Muscle of leg (tissue), 9 donors: Measurements from ENCODE around the gene KCNS1. TPM values are rescaled to one million over a fixed set of nuclear protein-coding genes. Genes with fewer than 3 reads are reported as not detected.

Source experiments
- polyA plus RNA-seq, 8 donors: library from polyadenylated mRNA; unstranded; fragments of 120-200 nt; gene quantifications; one replicate each; pipeline versions ENCODE4 v1.2.1 to v1.2.3, GENCODE V29; 2013; ENCODE audit warnings: inconsistent platforms in 1 of 8, low replicate concordance in 1 of 8; ENCODE audit not compliant: insufficient read length in 8 of 8, insufficient read depth in 1 of 8
- total RNA-seq: library from RNA; stranded (reverse); fragments of 120-200 nt; gene quantifications from one replicate; pipeline ENCODE4 v1.2.4, GENCODE V29; 2013

The KCNS1 gene
- total and polyA plus RNA-seq, 9 donors, result 0.04 to 0.17 (median 0.09) TPM

Other genes with a start within 250 kb of the KCNS1 start
- gene YWHAB, start 215.4 kb downstream of the KCNS1 start, total RNA-seq, result 62.7 TPM
- 100 to 1,000 TPM in 7 of 8 donors, 10 to 100 TPM in 1; 85.3 to 129 (median 108) TPM for gene YWHAB, start 215.4 kb downstream of the KCNS1 start, polyA plus RNA-seq
- 5.3 TPM for gene PABPC1L, start 191.1 kb downstream of the KCNS1 start, total RNA-seq
- 10 to 100 TPM in 7 of 8 donors, 1 to 10 TPM in 1; 7.9 to 28.1 (median 16.5) TPM for gene PABPC1L, start 191.1 kb downstream of the KCNS1 start, polyA plus RNA-seq
- gene TOMM34, start 140.7 kb downstream of the KCNS1 start, total RNA-seq, result 9.7 TPM
- 10 to 100 TPM; 12.4 to 17.9 (median 14.8) TPM for gene TOMM34, start 140.7 kb downstream of the KCNS1 start, polyA plus RNA-seq
- gene STK4, start 134.6 kb downstream of the KCNS1 start, total RNA-seq, result 11.2 TPM
- 10 to 100 TPM in 1 of 8 donors, 1 to 10 TPM in 7; 7.7 to 11.7 (median 8.7) TPM for gene STK4, start 134.6 kb downstream of the KCNS1 start, polyA plus RNA-seq
- gene WFDC5, start 14.0 kb upstream of the KCNS1 start, total RNA-seq, result not detected
- under 1 TPM in 1 of 8 donors, not detected in 7; 0.32 TPM for gene WFDC5, start 14.0 kb upstream of the KCNS1 start, polyA plus RNA-seq
- gene WFDC12, start 23.3 kb upstream of the KCNS1 start, total RNA-seq, result not detected
- not detected for gene WFDC12, start 23.3 kb upstream of the KCNS1 start, polyA plus RNA-seq
- not detected for gene PI3, start 73.8 kb upstream of the KCNS1 start, total RNA-seq
- under 1 TPM in 3 of 8 donors, not detected in 5; 0.44 to 0.82 (median 0.71) TPM for gene PI3, start 73.8 kb upstream of the KCNS1 start, polyA plus RNA-seq
- not detected for gene SEMG1, start 105.9 kb upstream of the KCNS1 start, total RNA-seq
- not detected for gene SEMG1, start 105.9 kb upstream of the KCNS1 start, polyA plus RNA-seq
- not detected for gene SEMG2, start 120.2 kb upstream of the KCNS1 start, total RNA-seq
- gene SEMG2, start 120.2 kb upstream of the KCNS1 start, polyA plus RNA-seq, result under 1 TPM in 1 of 8 donors, not detected in 7; 0.06 TPM
- 0.13 TPM for gene SLPI, start 153.4 kb upstream of the KCNS1 start, total RNA-seq
- under 1 TPM in 5 of 8 donors, not detected in 3; 0.30 to 0.89 (median 0.54) TPM for gene SLPI, start 153.4 kb upstream of the KCNS1 start, polyA plus RNA-seq
- not detected for gene RBPJL, start 205.7 kb upstream of the KCNS1 start, total RNA-seq
- under 1 TPM in 1 of 8 donors, not detected in 7; 0.17 TPM for gene RBPJL, start 205.7 kb upstream of the KCNS1 start, polyA plus RNA-seq
- 0.58 TPM for gene MATN4, start 207.2 kb upstream of the KCNS1 start, total RNA-seq
- 1 to 10 TPM in 1 of 8 donors, under 1 TPM in 7; 0.21 to 1.1 (median 0.70) TPM for gene MATN4, start 207.2 kb upstream of the KCNS1 start, polyA plus RNA-seq
- gene SDC4, start 247.3 kb upstream of the KCNS1 start, total RNA-seq, result 6.0 TPM
- 10 to 100 TPM in 2 of 8 donors, 1 to 10 TPM in 6; 5.4 to 14.1 (median 8.2) TPM for gene SDC4, start 247.3 kb upstream of the KCNS1 start, polyA plus RNA-seq